A673 (cell line): ENCODE measurements around the gene HOXD9.

Source experiments
- EZH2 ChIP-seq: fragments of 200-600 bp; sonication (generic); IDR thresholded peaks from 2 replicates; pipeline ENCODE4 v1.6.1; 2017; ENCODE audit warnings: borderline replicate concordance, low read depth, mild to moderate bottlenecking, mixed read lengths, antibody characterized with exemption, low read length; ENCODE audit not compliant: poor library complexity, severe bottlenecking
- TF ChIP-seq, protein P1 (sequence below): fragments of 300-800, 200-600 bp; sonication (generic); conservative IDR thresholded peaks from 2 replicates; pipeline ENCODE4 v1.5.1; 2017; ENCODE audit warnings: low read depth, mild to moderate bottlenecking, antibody characterized with exemption, low read length, moderate library complexity, mixed read lengths

DNA sequence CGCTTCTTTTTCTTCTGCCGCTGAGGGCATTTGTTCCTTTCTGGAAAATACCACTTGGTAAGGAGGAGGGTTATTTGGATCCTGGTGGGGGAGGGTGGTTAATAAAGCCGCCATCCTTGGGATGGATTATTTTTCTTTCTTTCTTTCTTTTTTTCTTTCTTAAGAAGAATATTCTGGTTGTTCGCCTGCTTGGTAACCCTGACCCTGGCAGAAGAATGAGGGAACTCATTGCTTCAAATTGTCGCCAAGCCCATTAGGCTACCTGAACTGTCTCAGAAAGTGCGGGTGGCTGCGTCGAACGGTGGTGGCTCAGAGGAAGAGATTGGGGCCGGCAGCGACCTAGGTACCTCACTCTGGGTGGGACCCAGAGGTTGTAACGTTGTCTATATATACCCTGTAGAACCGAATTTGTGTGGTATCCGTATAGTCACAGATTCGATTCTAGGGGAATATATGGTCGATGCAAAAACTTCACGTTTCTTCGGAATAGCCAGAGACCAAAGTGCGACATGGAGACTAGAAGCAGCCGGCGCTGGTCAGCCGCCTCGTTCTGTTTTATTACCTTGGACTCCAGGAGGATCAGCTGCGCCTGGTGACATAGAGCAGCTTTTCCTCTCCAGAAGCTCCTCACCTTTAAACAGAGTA lies 27.5 kb downstream of the HOXD9 start:
- TF ChIP-seq, protein P1, sequence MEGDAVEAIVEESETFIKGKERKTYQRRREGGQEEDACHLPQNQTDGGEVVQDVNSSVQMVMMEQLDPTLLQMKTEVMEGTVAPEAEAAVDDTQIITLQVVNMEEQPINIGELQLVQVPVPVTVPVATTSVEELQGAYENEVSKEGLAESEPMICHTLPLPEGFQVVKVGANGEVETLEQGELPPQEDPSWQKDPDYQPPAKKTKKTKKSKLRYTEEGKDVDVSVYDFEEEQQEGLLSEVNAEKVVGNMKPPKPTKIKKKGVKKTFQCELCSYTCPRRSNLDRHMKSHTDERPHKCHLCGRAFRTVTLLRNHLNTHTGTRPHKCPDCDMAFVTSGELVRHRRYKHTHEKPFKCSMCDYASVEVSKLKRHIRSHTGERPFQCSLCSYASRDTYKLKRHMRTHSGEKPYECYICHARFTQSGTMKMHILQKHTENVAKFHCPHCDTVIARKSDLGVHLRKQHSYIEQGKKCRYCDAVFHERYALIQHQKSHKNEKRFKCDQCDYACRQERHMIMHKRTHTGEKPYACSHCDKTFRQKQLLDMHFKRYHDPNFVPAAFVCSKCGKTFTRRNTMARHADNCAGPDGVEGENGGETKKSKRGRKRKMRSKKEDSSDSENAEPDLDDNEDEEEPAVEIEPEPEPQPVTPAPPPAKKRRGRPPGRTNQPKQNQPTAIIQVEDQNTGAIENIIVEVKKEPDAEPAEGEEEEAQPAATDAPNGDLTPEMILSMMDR, result no peak
- TF ChIP-seq EZH2, result no peak
